ENCODE results near the gene APRT. TPM values are rescaled to one million over a fixed set of nuclear protein-coding genes. Genes with fewer than 3 reads are reported as not detected.

Gene APRT
- total and polyA plus RNA-seq, 10 of the 15 experiments (the other 5 are each of a cell fraction or from before 2014, with no cell fraction given), result 30.6 to 495 (median 166) TPM

- in situ Hi-C loops (cut with MboI), result no loop called here
- Histone ChIP-seq H3K27ac (ENCODE audit: control insufficient read depth, insufficient read depth) (no peak overlapping the region), H4K20me1 (ENCODE audit: control insufficient read depth, insufficient read depth) (no peaks in the 10 kb centered on the region; the same call in 1 of the 2 replicates), H3K4me2 (ENCODE audit: control insufficient read depth, insufficient read depth) (peak overlapping the region; percentile 33; the same call in 1 of the 2 replicates), H3K79me2 (ENCODE audit: control insufficient read depth, insufficient read depth, low read length) (peaks cover 76% of the 10 kb centered on the region), H3K36me3 (ENCODE audit: control insufficient read depth in 2 of 2, insufficient read depth in 2 of 2, low read length in 1 of 2) (peaks cover 0 to 3% of the 10 kb centered on the region in 2 experiments; a peak in 2 of 4 replicates), H2AFZ (ENCODE audit: control insufficient read depth, low read depth, low read length) (no peak overlapping the region), H3K9ac (ENCODE audit: control insufficient read depth, insufficient read depth, low read length) (no peak overlapping the region), H3K27me3 (replicated peaks in 1 of 2; ENCODE audit: control insufficient read depth in 2 of 2, insufficient read depth in 2 of 2, low read length in 1 of 2) (no peaks in the 10 kb centered on the region), H3K4me1 (ENCODE audit: control insufficient read depth, insufficient read depth, low read length) (peaks cover 28% of the 10 kb centered on the region), H3K9me3 (replicated peaks; ENCODE audit: control insufficient read depth, insufficient read depth, low read length) (no peaks in the 10 kb centered on the region), H3K4me3 (no peak overlapping the region)
- intact Hi-C loops (cut with micrococcal nuclease; ENCODE audit: unreplicated experiment), result no loop called here
- no peak for DNase-seq (ENCODE audit: low read depth, low spot score)
- FAIRE-seq, result no peak
- SMC1A ChIA-PET (ENCODE audit: uncharacterized antibody, unreplicated experiment), result no interaction called here
- WGBS (ENCODE audit: insufficient coverage, insufficient replicate concordance, low lambda C conversion rate, missing lambda C conversion rate), result 72% methylated on average over 7 of the region's 7 CpGs
- ATAC-seq, result no peak
- POLR2A ChIA-PET, result no interaction called here
- RAD21 ChIA-PET (ENCODE audit: unreplicated experiment), result interaction anchor here (1.1 kb wide), 1 partner anchor 20 kb away, joined by 3 read pairs; no protein-coding TSS in a partner anchor
- BruUV-seq (replicated peaks), result no TSS peak
- CTCF ChIA-PET, result no interaction called here
- TF ChIP-seq, protein P1, sequence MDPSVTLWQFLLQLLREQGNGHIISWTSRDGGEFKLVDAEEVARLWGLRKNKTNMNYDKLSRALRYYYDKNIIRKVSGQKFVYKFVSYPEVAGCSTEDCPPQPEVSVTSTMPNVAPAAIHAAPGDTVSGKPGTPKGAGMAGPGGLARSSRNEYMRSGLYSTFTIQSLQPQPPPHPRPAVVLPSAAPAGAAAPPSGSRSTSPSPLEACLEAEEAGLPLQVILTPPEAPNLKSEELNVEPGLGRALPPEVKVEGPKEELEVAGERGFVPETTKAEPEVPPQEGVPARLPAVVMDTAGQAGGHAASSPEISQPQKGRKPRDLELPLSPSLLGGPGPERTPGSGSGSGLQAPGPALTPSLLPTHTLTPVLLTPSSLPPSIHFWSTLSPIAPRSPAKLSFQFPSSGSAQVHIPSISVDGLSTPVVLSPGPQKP (IDR thresholded peaks at IDR 0.05; ENCODE audit: low read depth, low read length), result no peak
- TF ChIP-seq STAT3 (IDR thresholded peaks at IDR 0.05; ENCODE audit: low read depth, low read length), result no peak
- TF ChIP-seq SIN3A (IDR thresholded peaks at IDR 0.05; ENCODE audit: low read depth, low read length), result no peak
- TF ChIP-seq, protein P2, sequence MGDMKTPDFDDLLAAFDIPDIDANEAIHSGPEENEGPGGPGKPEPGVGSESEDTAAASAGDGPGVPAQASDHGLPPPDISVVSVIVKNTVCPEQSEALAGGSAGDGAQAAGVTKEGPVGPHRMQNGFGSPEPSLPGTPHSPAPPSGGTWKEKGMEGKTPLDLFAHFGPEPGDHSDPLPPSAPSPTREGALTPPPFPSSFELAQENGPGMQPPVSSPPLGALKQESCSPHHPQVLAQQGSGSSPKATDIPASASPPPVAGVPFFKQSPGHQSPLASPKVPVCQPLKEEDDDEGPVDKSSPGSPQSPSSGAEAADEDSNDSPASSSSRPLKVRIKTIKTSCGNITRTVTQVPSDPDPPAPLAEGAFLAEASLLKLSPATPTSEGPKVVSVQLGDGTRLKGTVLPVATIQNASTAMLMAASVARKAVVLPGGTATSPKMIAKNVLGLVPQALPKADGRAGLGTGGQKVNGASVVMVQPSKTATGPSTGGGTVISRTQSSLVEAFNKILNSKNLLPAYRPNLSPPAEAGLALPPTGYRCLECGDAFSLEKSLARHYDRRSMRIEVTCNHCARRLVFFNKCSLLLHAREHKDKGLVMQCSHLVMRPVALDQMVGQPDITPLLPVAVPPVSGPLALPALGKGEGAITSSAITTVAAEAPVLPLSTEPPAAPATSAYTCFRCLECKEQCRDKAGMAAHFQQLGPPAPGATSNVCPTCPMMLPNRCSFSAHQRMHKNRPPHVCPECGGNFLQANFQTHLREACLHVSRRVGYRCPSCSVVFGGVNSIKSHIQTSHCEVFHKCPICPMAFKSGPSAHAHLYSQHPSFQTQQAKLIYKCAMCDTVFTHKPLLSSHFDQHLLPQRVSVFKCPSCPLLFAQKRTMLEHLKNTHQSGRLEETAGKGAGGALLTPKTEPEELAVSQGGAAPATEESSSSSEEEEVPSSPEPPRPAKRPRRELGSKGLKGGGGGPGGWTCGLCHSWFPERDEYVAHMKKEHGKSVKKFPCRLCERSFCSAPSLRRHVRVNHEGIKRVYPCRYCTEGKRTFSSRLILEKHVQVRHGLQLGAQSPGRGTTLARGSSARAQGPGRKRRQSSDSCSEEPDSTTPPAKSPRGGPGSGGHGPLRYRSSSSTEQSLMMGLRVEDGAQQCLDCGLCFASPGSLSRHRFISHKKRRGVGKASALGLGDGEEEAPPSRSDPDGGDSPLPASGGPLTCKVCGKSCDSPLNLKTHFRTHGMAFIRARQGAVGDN (IDR thresholded peaks at IDR 0.05), result no peak
- TF ChIP-seq, protein P3, sequence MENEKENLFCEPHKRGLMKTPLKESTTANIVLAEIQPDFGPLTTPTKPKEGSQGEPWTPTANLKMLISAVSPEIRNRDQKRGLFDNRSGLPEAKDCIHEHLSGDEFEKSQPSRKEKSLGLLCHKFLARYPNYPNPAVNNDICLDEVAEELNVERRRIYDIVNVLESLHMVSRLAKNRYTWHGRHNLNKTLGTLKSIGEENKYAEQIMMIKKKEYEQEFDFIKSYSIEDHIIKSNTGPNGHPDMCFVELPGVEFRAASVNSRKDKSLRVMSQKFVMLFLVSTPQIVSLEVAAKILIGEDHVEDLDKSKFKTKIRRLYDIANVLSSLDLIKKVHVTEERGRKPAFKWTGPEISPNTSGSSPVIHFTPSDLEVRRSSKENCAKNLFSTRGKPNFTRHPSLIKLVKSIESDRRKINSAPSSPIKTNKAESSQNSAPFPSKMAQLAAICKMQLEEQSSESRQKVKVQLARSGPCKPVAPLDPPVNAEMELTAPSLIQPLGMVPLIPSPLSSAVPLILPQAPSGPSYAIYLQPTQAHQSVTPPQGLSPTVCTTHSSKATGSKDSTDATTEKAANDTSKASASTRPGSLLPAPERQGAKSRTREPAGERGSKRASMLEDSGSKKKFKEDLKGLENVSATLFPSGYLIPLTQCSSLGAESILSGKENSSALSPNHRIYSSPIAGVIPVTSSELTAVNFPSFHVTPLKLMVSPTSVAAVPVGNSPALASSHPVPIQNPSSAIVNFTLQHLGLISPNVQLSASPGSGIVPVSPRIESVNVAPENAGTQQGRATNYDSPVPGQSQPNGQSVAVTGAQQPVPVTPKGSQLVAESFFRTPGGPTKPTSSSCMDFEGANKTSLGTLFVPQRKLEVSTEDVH (IDR thresholded peaks at IDR 0.05; ENCODE audit: low read depth, partially characterized antibody), result no peak
- TF ChIP-seq EED (IDR thresholded peaks at IDR 0.05; ENCODE audit: low read depth), result no peak
- TF ChIP-seq BHLHE40 (IDR thresholded peaks at IDR 0.05; ENCODE audit: borderline replicate concordance in 1 of 2, low read depth in 2 of 2, low read length in 1 of 2), result no peak
- no peak for TF ChIP-seq BACH1 (IDR thresholded peaks at IDR 0.05; ENCODE audit: borderline replicate concordance)
- TF ChIP-seq, protein P4, sequence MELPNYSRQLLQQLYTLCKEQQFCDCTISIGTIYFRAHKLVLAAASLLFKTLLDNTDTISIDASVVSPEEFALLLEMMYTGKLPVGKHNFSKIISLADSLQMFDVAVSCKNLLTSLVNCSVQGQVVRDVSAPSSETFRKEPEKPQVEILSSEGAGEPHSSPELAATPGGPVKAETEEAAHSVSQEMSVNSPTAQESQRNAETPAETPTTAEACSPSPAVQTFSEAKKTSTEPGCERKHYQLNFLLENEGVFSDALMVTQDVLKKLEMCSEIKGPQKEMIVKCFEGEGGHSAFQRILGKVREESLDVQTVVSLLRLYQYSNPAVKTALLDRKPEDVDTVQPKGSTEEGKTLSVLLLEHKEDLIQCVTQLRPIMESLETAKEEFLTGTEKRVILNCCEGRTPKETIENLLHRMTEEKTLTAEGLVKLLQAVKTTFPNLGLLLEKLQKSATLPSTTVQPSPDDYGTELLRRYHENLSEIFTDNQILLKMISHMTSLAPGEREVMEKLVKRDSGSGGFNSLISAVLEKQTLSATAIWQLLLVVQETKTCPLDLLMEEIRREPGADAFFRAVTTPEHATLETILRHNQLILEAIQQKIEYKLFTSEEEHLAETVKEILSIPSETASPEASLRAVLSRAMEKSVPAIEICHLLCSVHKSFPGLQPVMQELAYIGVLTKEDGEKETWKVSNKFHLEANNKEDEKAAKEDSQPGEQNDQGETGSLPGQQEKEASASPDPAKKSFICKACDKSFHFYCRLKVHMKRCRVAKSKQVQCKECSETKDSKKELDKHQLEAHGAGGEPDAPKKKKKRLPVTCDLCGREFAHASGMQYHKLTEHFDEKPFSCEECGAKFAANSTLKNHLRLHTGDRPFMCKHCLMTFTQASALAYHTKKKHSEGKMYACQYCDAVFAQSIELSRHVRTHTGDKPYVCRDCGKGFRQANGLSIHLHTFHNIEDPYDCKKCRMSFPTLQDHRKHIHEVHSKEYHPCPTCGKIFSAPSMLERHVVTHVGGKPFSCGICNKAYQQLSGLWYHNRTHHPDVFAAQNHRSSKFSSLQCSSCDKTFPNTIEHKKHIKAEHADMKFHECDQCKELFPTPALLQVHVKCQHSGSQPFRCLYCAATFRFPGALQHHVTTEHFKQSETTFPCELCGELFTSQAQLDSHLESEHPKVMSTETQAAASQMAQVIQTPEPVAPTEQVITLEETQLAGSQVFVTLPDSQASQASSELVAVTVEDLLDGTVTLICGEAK (IDR thresholded peaks at IDR 0.05; ENCODE audit: borderline replicate concordance), result no peak
- TF ChIP-seq RELA (IDR thresholded peaks at IDR 0.05; ENCODE audit: borderline replicate concordance, partially characterized antibody), result no peak
- TF ChIP-seq MYB (IDR thresholded peaks at IDR 0.05; ENCODE audit: borderline replicate concordance, low read depth, low read length), result no peak
- TF ChIP-seq HCFC1 (IDR thresholded peaks at IDR 0.05; ENCODE audit: low read length), result no peak
- no peak for TF ChIP-seq NR2F1 (conservative IDR thresholded peaks at IDR 0.05)
Observed at GRCh38 chr16:88778271-88778525, 33.5 kb downstream of the APRT start.

All from GM12878 (cell line).